ENCODE measurements around the gene PKN1.
"Not testable (repeated sequence)": the region's sequence is repeated elsewhere in the genome, so short reads cannot be mapped to it uniquely, and the experiment has no call there.

The PKN1 gene

GRCh38 chr19:14432791-14433553 is at the start of gene PKN1:
Gene PKN1 (plus strand): TSS chr19:14433306. CDS start chr19:14433522, 216 bp downstream.
- no peak for DNase-seq (ENCODE audit: low read depth in 2 of 2)

DNA sequence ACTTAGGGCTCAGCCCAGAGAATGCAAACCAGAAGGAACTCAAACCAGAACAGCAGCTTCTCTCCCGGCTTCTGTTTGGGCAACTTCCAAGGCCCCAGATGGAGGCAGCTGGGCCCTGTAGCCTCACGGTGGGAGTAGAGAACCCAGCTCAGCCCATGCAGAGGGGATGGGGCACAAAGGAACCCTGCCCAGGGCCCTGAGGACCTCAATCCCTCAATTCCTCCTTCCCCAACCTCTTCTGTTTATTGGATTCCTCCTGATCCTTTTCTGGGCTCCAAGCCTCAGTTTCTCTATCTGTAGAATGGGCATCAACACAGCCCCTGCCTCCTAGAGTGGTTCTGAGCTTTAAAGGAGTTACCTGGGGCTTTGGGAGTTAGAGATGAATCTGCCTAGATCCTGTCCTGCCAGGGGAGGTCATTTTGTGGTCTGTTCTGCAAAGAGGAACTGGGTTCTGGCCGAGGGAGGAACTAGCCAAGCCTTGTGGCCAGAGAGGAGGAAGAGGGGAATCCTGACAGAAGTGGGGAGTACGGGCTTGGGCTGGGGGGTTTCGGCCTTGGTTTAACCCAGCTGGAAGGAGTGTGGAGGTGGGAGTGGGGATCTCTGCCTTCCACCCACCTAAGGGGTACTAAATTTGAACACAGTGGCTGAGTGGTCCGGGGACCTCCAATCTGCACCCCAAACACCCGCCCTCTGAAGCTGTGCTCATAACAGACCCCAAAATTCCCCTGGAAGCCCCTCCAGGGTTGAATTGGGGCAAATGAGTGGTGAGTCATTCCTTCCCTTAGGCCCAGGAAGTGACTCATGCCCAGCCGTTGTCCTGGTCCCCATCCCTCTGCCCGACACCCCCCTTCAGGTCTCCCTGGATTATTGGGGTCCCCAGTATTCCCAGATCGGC is 49.2 kb upstream of the PKN1 start:
- DNase-seq (ENCODE audit: low read depth in 2 of 2) = no peak

DNA sequence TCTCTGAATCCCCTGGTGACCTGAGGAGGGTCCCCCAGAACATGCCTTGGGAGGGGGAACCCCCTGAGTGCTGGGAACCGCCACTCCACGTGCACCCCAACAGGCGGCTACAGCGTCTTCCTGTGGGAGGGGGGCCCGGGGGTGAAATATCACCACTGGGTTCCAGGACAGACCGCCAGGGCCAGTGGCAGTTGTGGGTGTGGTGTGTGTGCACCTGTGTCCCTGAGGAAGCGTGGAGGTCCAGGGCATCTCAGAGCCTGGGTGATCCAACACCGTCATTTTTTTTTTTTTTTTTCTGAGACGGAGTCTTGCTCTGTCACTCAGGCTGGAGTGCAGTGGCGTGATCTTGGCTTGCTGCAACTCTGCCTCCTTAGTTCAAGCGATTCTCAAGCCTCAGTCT is 47.6 kb upstream of the PKN1 start:
- no peak for DNase-seq (ENCODE audit: low read depth in 2 of 2)

DNA sequence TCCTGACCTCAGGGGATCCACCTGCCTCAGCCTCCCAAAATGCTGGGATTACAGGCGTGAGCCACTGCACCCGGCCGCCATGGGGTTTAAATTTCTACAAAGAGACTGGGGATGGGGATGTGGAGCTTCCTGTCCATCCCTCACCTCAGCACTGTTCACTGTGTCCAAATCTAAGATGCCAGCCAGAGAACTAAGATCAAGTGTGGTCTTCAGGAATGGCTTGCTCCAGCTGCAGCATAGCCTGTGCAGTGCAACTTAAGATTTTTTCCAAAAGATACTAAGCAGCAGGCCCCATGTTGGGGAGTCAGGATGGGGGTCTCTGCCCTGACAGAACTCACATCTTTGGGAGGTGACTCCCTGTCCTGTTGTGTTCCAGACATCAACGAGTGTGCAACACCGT is 42.6 kb upstream of the PKN1 start:
- no peak for DNase-seq (ENCODE audit: low read depth in 2 of 2)

DNA sequence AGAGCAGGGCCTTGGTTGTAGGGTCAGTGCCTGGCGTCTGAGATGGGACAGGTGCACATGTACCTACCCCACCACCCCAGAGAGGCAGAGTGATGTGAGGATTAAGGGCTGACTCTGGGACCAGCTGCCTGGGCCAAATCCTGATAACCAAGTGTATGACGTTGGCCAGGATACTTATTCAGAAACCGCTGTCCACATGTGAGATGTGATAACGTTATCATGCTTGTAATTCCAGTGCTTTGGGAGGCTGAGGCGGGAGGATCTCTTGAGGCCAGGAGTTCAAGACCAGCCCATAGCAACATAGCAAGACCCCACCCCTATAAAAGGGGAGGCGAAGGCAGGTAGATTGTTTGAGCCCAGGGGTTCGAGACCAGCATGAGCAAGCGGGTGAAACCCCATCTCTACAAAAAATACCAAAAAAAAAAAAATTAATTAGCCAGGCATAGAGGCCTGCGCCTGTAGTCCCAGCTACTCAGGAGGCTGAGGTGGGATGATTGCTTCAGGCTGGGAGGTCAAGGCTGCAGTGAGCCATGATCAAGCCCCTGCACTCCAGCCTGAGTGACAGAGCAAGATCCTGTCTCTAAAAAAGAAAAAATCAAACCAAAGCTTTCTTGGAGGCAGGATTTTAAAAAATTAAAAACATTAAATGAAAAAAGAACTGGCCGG is 41.8 kb upstream of the PKN1 start:
- no peak for DNase-seq (ENCODE audit: low read depth in 2 of 2)

DNA sequence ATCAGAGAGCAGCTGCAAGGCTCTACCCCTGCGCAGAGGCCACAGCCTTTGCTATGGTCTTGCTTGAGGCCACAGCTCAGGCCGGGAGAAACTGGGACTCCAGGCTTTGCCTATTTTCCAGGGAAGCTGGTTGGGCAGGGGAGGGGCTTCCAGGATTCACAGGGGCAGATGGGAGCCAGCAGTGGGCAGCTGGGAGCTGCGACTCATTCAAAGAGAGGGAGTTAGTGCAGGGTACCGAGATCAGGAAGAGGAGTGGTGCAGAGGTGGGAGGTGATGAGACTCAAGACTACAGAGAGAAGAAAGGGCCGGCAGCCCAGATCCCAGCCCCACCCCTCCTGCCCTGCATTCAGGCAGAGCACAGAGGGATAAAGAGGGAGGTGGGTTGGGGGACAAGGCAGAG is 39.8 kb upstream of the PKN1 start:
- no peak for DNase-seq (ENCODE audit: low read depth in 2 of 2)

- no peak for DNase-seq (ENCODE audit: low read depth in 2 of 2)
These were observed 38.9 kb upstream of the PKN1 start for GRCh38 chr19:14394167-14394566.

- no peak for DNase-seq (ENCODE audit: low read depth in 2 of 2)
These were observed 37.8 kb upstream of the PKN1 start for GRCh38 chr19:14395262-14395661.

DNA sequence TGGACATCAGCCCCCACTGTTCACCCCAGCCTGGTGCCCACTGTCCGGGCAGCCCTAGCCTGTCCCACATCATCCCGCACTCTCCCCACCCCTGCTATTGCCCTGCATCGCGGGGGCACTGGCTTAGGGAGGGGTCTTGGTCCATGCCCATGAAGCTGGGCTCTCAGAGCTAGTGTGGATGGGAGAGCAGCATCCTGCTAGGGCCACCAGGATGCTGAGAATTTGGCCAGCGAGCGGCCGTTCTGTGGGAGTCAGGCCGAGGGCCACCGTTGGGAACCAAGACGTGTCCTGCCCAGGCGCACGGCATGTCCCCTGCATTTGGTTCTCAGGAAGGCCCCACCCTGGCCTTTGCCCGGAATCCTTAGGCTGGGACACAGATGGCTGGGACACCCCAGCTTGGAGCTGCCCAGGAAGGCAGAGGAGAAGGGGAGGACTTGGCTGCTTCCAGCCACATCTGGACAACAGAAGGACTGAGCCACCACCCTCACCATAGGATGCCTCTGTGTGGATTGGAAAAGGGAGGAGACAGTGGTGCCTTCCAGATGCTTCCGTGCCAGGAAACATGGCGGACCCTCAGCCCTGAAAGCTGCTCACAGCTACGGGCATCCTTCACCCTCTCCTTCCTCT is 37.3 kb upstream of the PKN1 start:
- no peak for DNase-seq (ENCODE audit: low read depth in 2 of 2)

- not testable (repeated sequence) for DNase-seq (ENCODE audit: low read depth in 2 of 2)
These were observed 36.4 kb upstream of the PKN1 start for GRCh38 chr19:14396730-14397129.

GRCh38 chr19:14397168-14397567 is 35.9 kb upstream of the PKN1 start:
- not testable (repeated sequence) for DNase-seq (ENCODE audit: low read depth in 2 of 2)

GRCh38 chr19:14400951-14401431 is 32.1 kb upstream of the PKN1 start:
- no peak for DNase-seq (ENCODE audit: low read depth in 2 of 2)

- no peak for DNase-seq (ENCODE audit: low read depth in 2 of 2)
These were observed 31.5 kb upstream of the PKN1 start for GRCh38 chr19:14401468-14402195.

DNA sequence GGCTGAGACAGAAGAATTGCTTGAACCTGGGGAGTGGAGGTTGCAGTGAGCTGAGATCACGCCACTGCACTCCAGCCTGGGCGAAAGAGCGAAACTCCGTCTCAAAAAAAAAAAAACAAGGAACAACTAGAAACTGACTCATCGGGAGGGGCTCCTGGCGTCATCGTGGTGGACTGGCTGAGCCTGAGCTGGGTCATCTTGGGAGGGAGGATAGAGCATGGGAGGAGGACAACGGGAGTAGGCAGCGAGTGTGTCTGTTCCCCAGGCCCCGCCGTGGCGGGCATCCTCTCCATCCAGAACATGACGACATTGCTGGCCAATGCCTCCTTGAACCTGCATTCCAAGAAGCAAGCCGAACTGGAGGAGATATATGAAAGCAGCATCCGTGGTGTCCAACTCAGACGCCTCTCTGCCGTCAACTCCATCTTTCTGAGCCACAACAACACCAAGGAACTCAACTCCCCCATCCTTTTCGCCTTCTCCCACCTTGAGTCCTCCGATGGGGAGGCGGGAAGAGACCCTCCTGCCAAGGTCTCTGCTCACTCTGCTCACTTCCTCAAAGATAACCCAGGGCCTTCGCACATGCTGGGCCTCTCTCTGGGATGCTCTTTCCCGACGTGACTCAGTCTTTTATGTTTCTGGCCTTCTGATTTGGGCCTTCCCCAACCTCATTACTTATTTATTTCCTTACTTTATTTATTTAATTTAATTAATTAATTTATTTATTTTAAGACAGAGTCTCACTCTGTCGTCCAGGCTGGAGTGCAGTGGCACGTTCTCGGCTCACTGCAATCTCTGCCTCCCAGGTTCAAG is 30.6 kb upstream of the PKN1 start:
- DNase-seq (ENCODE audit: low read depth in 2 of 2) = no peak

- DNase-seq (ENCODE audit: low read depth in 2 of 2) = not testable (repeated sequence)
These were observed 29.8 kb upstream of the PKN1 start for GRCh38 chr19:14403145-14403930.

- no peak for DNase-seq (ENCODE audit: low read depth in 2 of 2)
These were observed 28.8 kb upstream of the PKN1 start for GRCh38 chr19:14404312-14404711.

DNA sequence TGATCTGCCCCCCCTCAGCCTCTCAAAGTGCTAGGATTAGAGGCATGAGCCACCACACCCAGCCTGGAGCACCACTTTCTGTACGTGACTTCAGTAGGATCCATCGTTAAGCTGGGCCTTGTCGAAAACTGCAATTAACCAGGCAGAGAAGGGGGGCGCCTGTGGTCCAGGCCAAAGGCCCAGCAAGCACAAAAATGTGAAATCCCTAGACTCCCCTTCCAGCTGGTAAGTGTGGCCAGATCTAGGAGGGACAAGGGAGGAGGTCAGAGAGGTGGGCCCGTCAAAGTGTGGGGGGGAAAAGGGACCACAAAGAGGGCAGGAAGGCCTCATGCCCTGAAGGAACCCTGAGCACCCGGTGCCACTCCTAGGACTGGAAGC is 27.7 kb upstream of the PKN1 start:
- no peak for DNase-seq (ENCODE audit: low read depth in 2 of 2)

- peak; percentile 73 to 89 for DNase-seq (ENCODE audit: low read depth in 2 of 2)
These were observed 27.1 kb upstream of the PKN1 start for GRCh38 chr19:14405758-14406644.

Measured in stimulated activated CD4-positive, alpha-beta T cell treated with anti-CD3 and anti-CD28 coated beads, Interleukin-1b, Interleukin-23, amount 100 ng/mL, for 1 hour (primary cell).